Esophagus (tissue), 2 donors: ENCODE results near the gene GRHL1. TPM values are rescaled to one million over a fixed set of nuclear protein-coding genes. Genes with fewer than 3 reads are reported as not detected.

ENCODE experiments used
- H3K27ac ChIP-seq, 2 donors: one replicate each; pipeline ENCODE4 v1.5.1; 2013; ENCODE audit warnings: low read depth in 2 of 2, mild to moderate bottlenecking in 2 of 2, inconsistent platforms in 1 of 2, low read length in 1 of 2, moderate library complexity in 1 of 2
- H3K27me3 ChIP-seq, 2 donors: one replicate each; pipeline ENCODE4 v1.6.1; 2013; ENCODE audit warnings: low read length in 2 of 2, control low read depth in 1 of 2, mild to moderate bottlenecking in 1 of 2; ENCODE audit not compliant: insufficient read depth in 2 of 2, control insufficient read depth in 1 of 2
- H3K36me3 ChIP-seq, 2 donors: one replicate each; pipeline ENCODE4 v1.6.1; 2013; ENCODE audit warnings: low read length in 1 of 2; ENCODE audit not compliant: control insufficient read depth in 2 of 2, insufficient read depth in 2 of 2
- H3K4me1 ChIP-seq, 2 donors: one replicate each; pipeline ENCODE4 v1.6.1; 2013; ENCODE audit warnings: low read length in 1 of 2; ENCODE audit not compliant: control insufficient read depth in 2 of 2, insufficient read depth in 2 of 2
- H3K4me3 ChIP-seq, 2 donors: one replicate each; pipeline ENCODE4 v1.5.1; 2013; ENCODE audit warnings: low read length in 2 of 2, mild to moderate bottlenecking in 2 of 2, low read depth in 1 of 2, moderate library complexity in 1 of 2
- H3K9me3 ChIP-seq, 2 donors: one replicate each; pipeline ENCODE4 v1.6.1; 2013; ENCODE audit warnings: mild to moderate bottlenecking in 2 of 2, low read depth in 1 of 2, low read length in 1 of 2, moderate library complexity in 1 of 2; ENCODE audit not compliant: control insufficient read depth in 2 of 2, insufficient read depth in 1 of 2
- WGBS, 2 donors: extraction: QIAGEN DNeasy Blood & Tissue Kit; methylation state at CpG; one replicate each; pipeline ENCODE4 v1.1.7; 2013; 5-methylcytosine and 5-hydroxymethylcytosine counted together
- polyA plus RNA-seq, 2 donors: library from polyadenylated mRNA; stranded (reverse); fragments of 200-250 nt; gene quantifications; one replicate each; pipeline ENCODE4 v1.2.3, GENCODE V29; 2013
- donor health status: healthy with polysubstance abuse.
- donor health status: Bipolar disorder and iron deficiency.

Gene GRHL1
- polyA plus RNA-seq, 2 donors = 61.8 to 94.7 TPM

GRCh38 chr2:10004401-10004800, 52.9 kb downstream of the GRHL1 start:
- Histone ChIP-seq H3K27me3 (no peaks in the 10 kb centered on the region), H3K9me3 (no peaks in the 10 kb centered on the region), H3K4me1 (peaks cover 3 to 7% of the 10 kb centered on the region in 2 donors), H3K27ac (peak overlapping the region in 1 of 2 donors; percentile 16), H3K36me3 (peaks cover 5 to 16% of the 10 kb centered on the region in 2 donors), H3K4me3 (no peak overlapping the region)
- WGBS, 2 donors = 94 to 97% methylated on average over 5 of the region's 5 CpGs

DNA sequence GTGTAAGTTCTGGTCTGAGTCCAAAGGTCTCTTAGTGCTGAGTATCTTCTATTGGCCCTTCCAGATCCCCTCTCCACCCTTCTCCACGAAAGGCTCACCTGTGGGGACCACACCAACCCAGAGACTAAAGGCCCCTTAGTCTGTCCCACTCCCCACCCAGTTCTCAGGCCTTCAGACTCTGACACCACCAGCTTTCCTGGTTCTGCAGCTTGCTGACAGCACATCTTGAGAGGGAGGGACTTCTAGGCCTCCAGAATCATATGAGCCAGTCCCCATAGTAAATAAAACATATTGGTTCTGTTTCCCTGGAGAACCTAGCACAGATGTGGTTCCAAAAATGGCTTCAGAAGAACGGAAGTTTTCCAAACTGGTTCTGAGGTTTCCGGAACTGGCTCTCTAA, 53.3 kb downstream of the GRHL1 start:
- Histone ChIP-seq H3K4me3 (no peak overlapping the region), H3K9me3 (no peaks in the 10 kb centered on the region), H3K27me3 (no peaks in the 10 kb centered on the region), H3K36me3 (peaks cover 5 to 16% of the 10 kb centered on the region in 2 donors), H3K27ac (no peak overlapping the region), H3K4me1 (peaks cover 3 to 7% of the 10 kb centered on the region in 2 donors)
- 55 to 88% methylated on average over 3 of the region's 3 CpGs for WGBS, 2 donors

DNA sequence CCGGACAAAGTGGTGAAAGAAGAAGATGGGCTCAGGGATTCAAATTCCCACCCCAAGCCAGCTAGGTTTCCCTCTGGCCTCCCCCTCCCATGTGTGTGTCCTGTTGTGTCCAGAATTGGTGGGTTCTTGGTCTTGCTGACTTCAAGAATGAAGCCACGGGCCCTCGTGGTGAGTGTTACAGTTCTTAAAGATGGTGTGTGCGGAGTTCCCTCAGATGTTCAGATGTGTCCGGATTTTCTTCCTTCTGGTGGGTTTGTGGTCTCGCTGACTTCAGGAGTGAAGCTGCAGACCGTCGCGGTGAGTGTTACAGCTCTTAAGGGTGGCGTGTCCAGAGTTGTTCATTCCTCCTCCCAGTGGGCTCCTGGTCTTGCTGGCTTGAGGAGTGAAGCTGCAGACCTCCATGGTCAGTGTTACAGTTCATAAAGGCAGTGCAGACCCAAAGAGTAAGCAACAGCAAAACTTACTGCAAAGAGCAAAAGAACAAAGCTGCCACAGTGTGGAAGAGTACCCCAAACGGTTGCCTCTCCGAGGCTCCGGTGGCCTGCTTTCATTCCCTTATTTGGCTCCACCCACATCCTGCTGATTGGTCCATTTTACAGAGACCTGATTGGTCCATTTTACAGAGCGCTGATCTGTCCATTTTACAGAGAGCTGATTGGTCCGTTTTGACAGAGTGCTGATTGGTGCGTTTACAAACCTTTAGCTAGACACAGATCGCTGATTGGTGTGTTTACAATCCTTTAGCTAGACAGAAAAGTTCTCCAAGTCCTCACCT, 54.2 kb downstream of the GRHL1 start:
- Histone ChIP-seq H3K4me3 (no peak overlapping the region), H3K27me3 (no peaks in the 10 kb centered on the region), H3K36me3 (peaks cover 5 to 14% of the 10 kb centered on the region in 2 donors), H3K27ac (no peak overlapping the region), H3K4me1 (peaks cover 6 to 12% of the 10 kb centered on the region in 2 donors), H3K9me3 (no peaks in the 10 kb centered on the region)
- 96% methylated on average over 17 of the region's 17 CpGs for WGBS, 2 donors

DNA sequence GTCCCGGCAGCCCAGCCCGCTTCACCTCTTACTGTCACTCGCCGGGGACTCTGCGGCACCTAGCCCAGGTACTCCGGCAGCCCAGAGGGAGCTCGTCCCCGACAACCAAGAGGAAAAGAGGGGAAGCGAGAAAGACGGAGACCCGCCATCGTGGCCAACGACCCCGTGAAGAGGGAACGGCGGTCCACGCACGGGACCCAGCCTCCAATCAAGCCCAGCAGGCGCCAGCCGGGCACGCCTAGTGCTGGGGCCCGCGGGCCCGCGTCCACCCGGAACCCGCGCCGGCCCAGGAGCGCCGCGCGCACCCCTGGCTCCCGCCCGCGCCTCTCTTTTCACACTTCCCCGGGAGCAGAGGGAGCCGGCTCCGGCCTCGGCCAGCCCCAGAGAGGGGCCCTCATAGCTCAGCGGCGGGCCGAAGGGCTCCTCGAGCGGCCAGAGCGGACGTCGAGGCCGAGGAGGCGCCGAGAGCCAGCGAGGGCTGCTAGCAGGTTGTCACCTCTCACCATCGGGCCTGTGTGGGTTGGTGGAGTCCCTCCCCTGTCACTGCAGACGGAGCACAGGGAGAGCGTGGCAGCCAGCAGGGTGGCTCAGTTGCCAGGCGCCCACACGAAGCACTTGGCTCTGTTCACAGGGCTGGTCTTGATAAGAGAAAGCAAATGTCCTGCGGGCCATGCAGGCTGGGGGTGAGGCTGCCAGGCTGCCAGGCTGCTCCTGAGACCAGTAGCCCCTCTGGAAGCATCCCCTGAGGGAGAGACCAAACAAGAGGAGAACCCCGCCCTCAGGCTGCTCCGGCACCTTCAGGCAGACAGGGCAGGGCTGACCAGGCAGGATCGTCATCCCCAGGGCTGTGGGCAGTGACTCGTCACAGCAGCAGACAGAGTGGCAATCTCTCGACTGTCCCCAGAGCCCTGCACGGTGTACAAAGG, 55.0 kb downstream of the GRHL1 start:
- H3K4me3 ChIP-seq = no peak overlapping the region
- H3K36me3 ChIP-seq = peaks cover 5 to 11% of the 10 kb centered on the region in 2 donors
- H3K9me3 ChIP-seq = peaks cover 0 to 4% of the 10 kb centered on the region in 2 donors

GRCh38 chr2:10007435-10007834, 55.9 kb downstream of the GRHL1 start:
- Histone ChIP-seq H3K27ac (no peak overlapping the region), H3K4me1 (peaks cover 6 to 16% of the 10 kb centered on the region in 2 donors), H3K9me3 (peaks cover 0 to 8% of the 10 kb centered on the region in 2 donors), H3K4me3 (no peak overlapping the region), H3K27me3 (no peaks in the 10 kb centered on the region), H3K36me3 (peaks cover 5 to 11% of the 10 kb centered on the region in 2 donors)
- WGBS, 2 donors = 53 to 72% methylated on average over 9 of the region's 9 CpGs

More for the DNA sequence above, 55.0 kb downstream of the GRHL1 start:
- Histone ChIP-seq H3K4me1 (peaks cover 6 to 16% of the 10 kb centered on the region in 2 donors), H3K27me3 (no peaks in the 10 kb centered on the region), H3K27ac (peak overlapping the region; percentile 28 to 38)
- 52 to 65% methylated on average over 52 to 64 of the region's 64 CpGs for WGBS, 2 donors

GRCh38 chr2:10007921-10008808, 56.7 kb downstream of the GRHL1 start:
- Histone ChIP-seq H3K4me1 (peaks cover 6 to 22% of the 10 kb centered on the region in 2 donors), H3K27me3 (no peaks in the 10 kb centered on the region), H3K9me3 (peaks cover 0 to 15% of the 10 kb centered on the region in 2 donors), H3K27ac (no peak overlapping the region), H3K36me3 (peaks cover 4 to 6% of the 10 kb centered on the region in 2 donors), H3K4me3 (no peak overlapping the region)
- WGBS, 2 donors = 73 to 79% methylated on average over 22 of the region's 22 CpGs

DNA sequence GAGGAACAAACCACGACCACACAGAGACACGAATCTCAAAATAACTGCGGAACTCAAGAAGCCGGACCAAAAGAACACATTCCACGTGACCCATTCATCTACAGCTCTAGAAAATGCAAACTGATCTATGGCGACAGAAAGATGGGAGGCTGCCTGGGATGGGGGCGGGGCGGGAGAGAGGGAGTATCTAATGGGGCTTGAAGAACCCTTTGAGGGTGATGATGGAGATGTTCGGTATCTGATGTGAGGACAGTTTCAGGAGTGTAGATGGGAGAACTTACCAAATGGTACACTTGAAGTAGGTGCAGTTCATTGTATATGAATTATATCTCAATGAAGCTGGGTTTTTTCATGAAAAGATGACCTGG, 57.3 kb downstream of the GRHL1 start:
- Histone ChIP-seq H3K4me3 (no peak overlapping the region), H3K36me3 (peaks cover 0 to 5% of the 10 kb centered on the region in 2 donors), H3K9me3 (peaks cover 0 to 21% of the 10 kb centered on the region in 2 donors), H3K27me3 (no peaks in the 10 kb centered on the region), H3K4me1 (peaks cover 6 to 22% of the 10 kb centered on the region in 2 donors), H3K27ac (no peak overlapping the region)
- 81 to 89% methylated on average over 9 of the region's 9 CpGs for WGBS, 2 donors

- Histone ChIP-seq H3K4me1 (peaks cover 6 to 22% of the 10 kb centered on the region in 2 donors), H3K4me3 (no peak overlapping the region), H3K27ac (no peak overlapping the region), H3K27me3 (no peaks in the 10 kb centered on the region), H3K36me3 (peaks cover 0 to 2% of the 10 kb centered on the region in 2 donors), H3K9me3 (peaks cover 0 to 26% of the 10 kb centered on the region in 2 donors)
- WGBS, 2 donors = 86 to 87% methylated on average over 18 to 19 of the region's 19 CpGs
Observed at GRCh38 chr2:10009271-10009810, 57.8 kb downstream of the GRHL1 start.
